Measurements from ENCODE around the gene SP110.

Gene SP110

DNA sequence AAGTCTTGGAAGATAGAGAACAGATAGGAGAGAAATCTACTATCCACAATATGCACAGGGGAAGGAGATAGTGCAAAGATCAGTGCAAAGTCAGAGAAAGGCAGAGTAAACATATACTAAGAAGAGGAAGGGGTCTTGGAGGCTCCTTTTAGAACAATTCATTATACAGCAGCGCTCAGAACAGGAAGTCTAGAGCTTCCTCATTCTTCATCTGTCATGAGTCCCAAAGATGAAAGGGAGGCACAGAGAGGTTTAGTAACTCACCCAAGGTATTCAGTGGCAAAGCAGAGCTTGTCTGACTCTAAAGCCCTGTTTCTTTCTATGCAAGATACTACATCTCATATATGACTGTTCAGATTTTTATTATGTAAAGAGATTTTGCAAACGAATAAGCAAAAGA, 1.4 kb downstream of the SP110 start:
- H3K4me3 ChIP-seq (ENCODE audit: low read depth, low read length): no peak overlapping the region
- TF ChIP-seq, protein P1, sequence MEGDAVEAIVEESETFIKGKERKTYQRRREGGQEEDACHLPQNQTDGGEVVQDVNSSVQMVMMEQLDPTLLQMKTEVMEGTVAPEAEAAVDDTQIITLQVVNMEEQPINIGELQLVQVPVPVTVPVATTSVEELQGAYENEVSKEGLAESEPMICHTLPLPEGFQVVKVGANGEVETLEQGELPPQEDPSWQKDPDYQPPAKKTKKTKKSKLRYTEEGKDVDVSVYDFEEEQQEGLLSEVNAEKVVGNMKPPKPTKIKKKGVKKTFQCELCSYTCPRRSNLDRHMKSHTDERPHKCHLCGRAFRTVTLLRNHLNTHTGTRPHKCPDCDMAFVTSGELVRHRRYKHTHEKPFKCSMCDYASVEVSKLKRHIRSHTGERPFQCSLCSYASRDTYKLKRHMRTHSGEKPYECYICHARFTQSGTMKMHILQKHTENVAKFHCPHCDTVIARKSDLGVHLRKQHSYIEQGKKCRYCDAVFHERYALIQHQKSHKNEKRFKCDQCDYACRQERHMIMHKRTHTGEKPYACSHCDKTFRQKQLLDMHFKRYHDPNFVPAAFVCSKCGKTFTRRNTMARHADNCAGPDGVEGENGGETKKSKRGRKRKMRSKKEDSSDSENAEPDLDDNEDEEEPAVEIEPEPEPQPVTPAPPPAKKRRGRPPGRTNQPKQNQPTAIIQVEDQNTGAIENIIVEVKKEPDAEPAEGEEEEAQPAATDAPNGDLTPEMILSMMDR (IDR thresholded peaks at IDR 0.05; ENCODE audit: insufficient read depth, low read length, missing control alignments): no peak
- ChIA-PET POLR2A (no interaction called here), CTCF (interaction anchor here (2.2 kb wide), 1 partner anchor 58 kb away, joined by 5 read pairs; no protein-coding TSS in a partner anchor)
- no peak for DNase-seq (ENCODE audit: low read depth, low spot score)

DNA sequence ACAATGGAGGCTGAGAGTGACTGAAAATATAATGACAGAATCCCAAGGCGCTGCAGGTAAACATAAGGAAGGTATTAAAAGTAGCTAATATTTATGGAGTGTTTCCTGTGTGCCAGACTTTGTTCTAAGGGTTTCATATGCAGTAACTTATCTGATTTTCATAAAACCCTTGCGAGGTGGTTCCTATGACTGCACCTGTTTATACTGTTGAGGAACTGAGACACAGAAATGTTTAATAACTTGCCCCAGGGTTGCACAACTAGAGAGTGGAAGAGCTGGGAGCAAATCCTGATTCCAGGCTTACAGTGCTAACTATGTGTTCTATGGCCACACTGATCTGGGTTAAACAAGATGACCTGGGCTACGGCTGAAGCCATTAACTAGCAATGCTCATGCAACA, 2.4 kb downstream of the SP110 start:
- H3K4me3 ChIP-seq (ENCODE audit: low read depth, low read length): no peak overlapping the region
- DNase-seq (ENCODE audit: low read depth, low spot score): no peak
- ChIA-PET POLR2A (no interaction called here), CTCF (interaction anchor here (2.2 kb wide), 1 partner anchor 57 kb away, joined by 5 read pairs; no protein-coding TSS in a partner anchor)
- TF ChIP-seq, protein P1 (IDR thresholded peaks at IDR 0.05; ENCODE audit: insufficient read depth, low read length, missing control alignments): no peak

DNA sequence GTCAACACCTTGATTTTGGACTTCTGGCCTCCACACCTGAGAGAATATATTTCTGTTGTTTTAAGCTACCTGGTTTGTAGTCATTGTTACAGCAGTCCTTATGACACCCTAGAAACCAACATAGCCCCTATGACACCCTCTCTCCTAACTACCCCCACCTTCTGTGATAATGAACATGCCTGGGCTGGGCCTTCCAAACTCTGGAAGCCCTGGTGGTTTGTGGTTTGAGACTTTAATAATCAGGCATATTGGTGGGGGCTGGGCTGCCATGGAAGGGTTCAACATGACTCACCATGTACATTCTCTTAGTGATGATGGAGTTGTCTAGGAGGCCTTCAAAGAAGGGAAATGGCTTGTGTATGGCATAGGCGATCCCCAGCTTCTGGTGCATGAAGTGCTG, 3.3 kb downstream of the SP110 start:
- POLR2A ChIA-PET: no interaction called here
- CTCF ChIA-PET: no interaction called here

DNA sequence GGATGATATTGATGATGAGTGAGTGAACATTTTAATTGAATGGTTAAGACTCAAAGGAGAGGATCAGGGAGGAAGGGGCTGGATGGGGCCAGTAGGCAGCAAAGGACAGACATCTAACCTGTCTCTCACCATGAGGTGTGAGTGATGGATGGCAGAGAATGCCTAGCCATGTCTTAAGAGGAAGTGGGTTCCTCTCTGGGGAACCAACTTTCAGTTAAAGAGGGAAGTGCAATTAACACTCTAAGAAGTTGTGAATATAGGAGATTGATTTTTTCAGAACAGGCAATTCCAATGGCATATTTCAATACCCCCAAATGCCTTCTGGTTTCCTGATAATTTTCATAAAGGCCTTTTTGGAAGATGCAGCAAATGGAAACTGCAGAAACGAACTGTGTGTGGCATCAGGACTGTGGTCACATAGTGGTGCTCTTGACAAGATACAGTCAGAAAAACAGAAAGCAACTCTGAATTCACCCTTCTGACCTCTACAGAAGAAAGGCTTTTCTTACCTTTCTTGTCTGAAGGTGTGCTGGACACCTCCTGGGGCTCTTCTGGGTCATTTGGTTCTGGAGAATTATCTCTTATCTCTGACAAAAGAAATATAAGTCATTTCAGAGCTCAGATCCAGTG, 10.2 kb downstream of the SP110 start:
- H3K4me3 ChIP-seq (ENCODE audit: low read depth, low read length): no peak overlapping the region
- no peak for DNase-seq (ENCODE audit: low read depth, low spot score)
- ChIA-PET CTCF (interaction anchor here (0.8 kb wide), 1 partner anchor 142 kb away, joined by 3 read pairs; no protein-coding TSS in a partner anchor), POLR2A (no interaction called here)
- TF ChIP-seq, protein P1 (IDR thresholded peaks at IDR 0.05; ENCODE audit: insufficient read depth, low read length, missing control alignments): no peak

More for the DNA sequence above, 3.3 kb downstream of the SP110 start:
- no peak overlapping the region for H3K4me3 ChIP-seq (ENCODE audit: low read depth, low read length)
- DNase-seq (ENCODE audit: low read depth, low spot score): no peak
- TF ChIP-seq, protein P1 (IDR thresholded peaks at IDR 0.05; ENCODE audit: insufficient read depth, low read length, missing control alignments): no peak

DNA sequence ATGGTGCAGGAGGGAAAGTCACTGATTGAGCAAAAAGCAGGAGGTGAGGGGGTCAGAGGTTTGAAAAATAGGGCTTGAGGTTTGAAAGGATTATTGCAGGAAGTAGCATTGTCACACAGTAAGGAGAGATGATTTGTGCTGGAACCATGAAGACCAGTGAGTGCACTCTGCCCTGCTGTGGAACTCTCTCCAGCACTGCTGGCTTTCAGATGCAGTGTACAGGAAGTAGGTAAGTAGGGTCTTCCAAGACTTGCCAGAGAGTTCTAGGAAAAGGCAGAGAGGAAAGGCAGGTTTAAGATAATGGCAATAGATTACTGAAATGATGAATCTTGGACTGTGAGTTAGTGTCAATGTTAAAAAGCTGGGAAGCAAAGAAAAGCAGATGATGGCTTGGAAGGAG, 11.2 kb downstream of the SP110 start:
- TF ChIP-seq, protein P1 (IDR thresholded peaks at IDR 0.05; ENCODE audit: insufficient read depth, low read length, missing control alignments): no peak
- DNase-seq (ENCODE audit: low read depth, low spot score): no peak
- H3K4me3 ChIP-seq (ENCODE audit: low read depth, low read length): no peak overlapping the region
- ChIA-PET CTCF (interaction anchor here (0.8 kb wide), 1 partner anchor 141 kb away, joined by 3 read pairs; no protein-coding TSS in a partner anchor), POLR2A (no interaction called here)

DNA sequence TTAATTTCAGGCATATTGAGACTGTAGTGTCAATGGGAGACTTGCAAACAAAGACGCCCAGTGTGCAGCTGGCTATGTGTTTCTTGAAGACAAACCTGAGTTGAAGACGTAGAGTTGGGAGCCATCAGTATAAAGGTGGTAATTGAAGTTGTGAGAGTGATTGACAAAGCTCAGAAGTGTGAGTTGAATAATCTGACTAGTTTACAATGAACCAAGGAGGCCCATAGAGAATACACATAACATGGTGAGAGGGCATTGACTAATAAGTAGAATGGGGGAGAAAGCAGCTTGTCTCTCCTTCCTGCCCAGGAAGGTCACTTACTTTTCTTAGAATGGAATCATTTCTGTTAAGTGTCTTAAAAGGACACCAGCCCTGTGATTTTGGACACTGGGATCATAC, 14.1 kb downstream of the SP110 start:
- no peak overlapping the region for H3K4me3 ChIP-seq (ENCODE audit: low read depth, low read length)
- TF ChIP-seq, protein P1 (IDR thresholded peaks at IDR 0.05; ENCODE audit: insufficient read depth, low read length, missing control alignments): no peak
- ChIA-PET POLR2A (no interaction called here), CTCF (interaction anchor here (0.5 kb wide), 1 partner anchor 139 kb away, joined by 3 read pairs; no protein-coding TSS in a partner anchor)
- DNase-seq (ENCODE audit: low read depth, low spot score): no peak
